H9 (cell line): ENCODE measurements around the gene AMPD2. TPM values are rescaled to one million over a fixed set of nuclear protein-coding genes. Genes with fewer than 3 reads are reported as not detected.

Experiments used
- DNase-seq: peaks from one replicate; pipeline ENCODE4 v3.0.0-alpha.2; 2017
- H2AFZ ChIP-seq: one replicate; pipeline ENCODE4 v1.6.1; 2013; ENCODE audit warnings: mild to moderate bottlenecking, low read length, control low read depth, moderate library complexity
- H2AK5ac ChIP-seq: 2 replicates; pipeline ENCODE4 v1.6.1; 2013; ENCODE audit warnings: low read length, control low read depth, mixed read lengths; ENCODE audit not compliant: insufficient read length
- H2BK120ac ChIP-seq: one replicate; pipeline ENCODE4 v1.6.1; 2013; ENCODE audit warnings: low read depth, mild to moderate bottlenecking, low read length, control low read depth, inconsistent platforms; ENCODE audit not compliant: poor library complexity, severe bottlenecking
- H2BK12ac ChIP-seq: 2 replicates; pipeline ENCODE4 v1.6.1; 2013; ENCODE audit warnings: low read length, control low read depth, mixed read lengths, low read depth; ENCODE audit not compliant: insufficient read length
- H2BK15ac ChIP-seq: 2 replicates; pipeline ENCODE4 v1.6.1; 2013; ENCODE audit warnings: low read depth, low read length, control low read depth
- H2BK20ac ChIP-seq: one replicate; pipeline ENCODE4 v1.6.1; 2013; ENCODE audit warnings: low read depth, mild to moderate bottlenecking, low read length, control low read depth, inconsistent platforms; ENCODE audit not compliant: poor library complexity, severe bottlenecking
- H2BK5ac ChIP-seq: 2 replicates; pipeline ENCODE4 v1.6.1; 2013; ENCODE audit warnings: low read length, control low read depth, mixed read lengths; ENCODE audit not compliant: insufficient read length
- H3K14ac ChIP-seq: 2 replicates; pipeline ENCODE4 v1.6.1; 2013; ENCODE audit warnings: low read length, control low read depth; ENCODE audit not compliant: insufficient read depth
- H3K18ac ChIP-seq: 2 replicates; pipeline ENCODE4 v1.6.1; 2013; ENCODE audit warnings: low read depth, mild to moderate bottlenecking, mixed read lengths, low read length, control low read depth; ENCODE audit not compliant: insufficient read length
- H3K23ac ChIP-seq: 2 replicates; pipeline ENCODE4 v1.6.1; 2013; ENCODE audit warnings: low read length, control low read depth, mixed read lengths, low read depth; ENCODE audit not compliant: insufficient read length
- H3K23me2 ChIP-seq: 2 replicates; pipeline ENCODE4 v1.6.1; 2013; ENCODE audit warnings: low read depth, mild to moderate bottlenecking, mixed read lengths, low read length, control low read depth; ENCODE audit not compliant: insufficient read length, poor library complexity, severe bottlenecking
- H3K27ac ChIP-seq: 2 replicates; pipeline ENCODE4 v1.5.1; 2013; ENCODE audit warnings: low read length, control low read depth, mixed read lengths, low read depth; ENCODE audit not compliant: insufficient read length
- H3K27me3 ChIP-seq: 2 replicates; pipeline ENCODE4 v1.6.1; 2013; ENCODE audit warnings: low read length, control low read depth, inconsistent platforms; ENCODE audit not compliant: insufficient read depth
- H3K4ac ChIP-seq: 2 replicates; pipeline ENCODE4 v1.6.1; 2013; ENCODE audit warnings: low read depth, mild to moderate bottlenecking, control low read depth, inconsistent platforms, low read length, moderate library complexity
- H3K4me1 ChIP-seq: 2 replicates; pipeline ENCODE4 v1.6.1; 2013; ENCODE audit warnings: low read length, control low read depth, inconsistent platforms; ENCODE audit not compliant: insufficient read depth
- H3K4me2 ChIP-seq: 2 replicates; pipeline ENCODE4 v1.6.1; 2013; ENCODE audit warnings: low read length, control low read depth, mixed read lengths; ENCODE audit not compliant: insufficient read length, insufficient read depth
- H3K56ac ChIP-seq: 2 replicates; pipeline ENCODE4 v1.6.1; 2013; ENCODE audit warnings: low read depth, mild to moderate bottlenecking, mixed read lengths, low read length, control low read depth; ENCODE audit not compliant: insufficient read length
- H3K79me1 ChIP-seq: 2 replicates; pipeline ENCODE4 v1.6.1; 2013; ENCODE audit warnings: low read depth, mild to moderate bottlenecking, moderate library complexity, low read length, control low read depth, inconsistent platforms; ENCODE audit not compliant: insufficient read depth, poor library complexity, severe bottlenecking
- H3K79me2 ChIP-seq: 2 replicates; pipeline ENCODE4 v1.6.1; 2013; ENCODE audit warnings: low read length, control low read depth, inconsistent platforms; ENCODE audit not compliant: insufficient read depth
- H3K9ac ChIP-seq: 2 replicates; pipeline ENCODE4 v1.6.1; 2013; ENCODE audit warnings: low read length, control low read depth, mixed read lengths; ENCODE audit not compliant: insufficient read length; ENCODE audit errors: extremely low read depth
- H3K9me3 ChIP-seq: one replicate; pipeline ENCODE4 v1.6.1; 2013; ENCODE audit warnings: low read depth, low read length, inconsistent platforms; ENCODE audit not compliant: control insufficient read depth
- H3T11ph ChIP-seq: one replicate; pipeline ENCODE4 v1.6.1; 2013; ENCODE audit warnings: mild to moderate bottlenecking, low read length, control low read depth, inconsistent platforms
- H4K20me1 ChIP-seq: one replicate; pipeline ENCODE4 v1.6.1; 2013; ENCODE audit not compliant: control insufficient read depth, insufficient read length, insufficient read depth
- H4K5ac ChIP-seq: 2 replicates; pipeline ENCODE4 v1.6.1; 2013; ENCODE audit warnings: low read depth, mild to moderate bottlenecking, mixed read lengths, low read length, control low read depth; ENCODE audit not compliant: insufficient read length
- H4K8ac ChIP-seq: replicated peaks from 2 replicates; pipeline ENCODE4 v1.6.1; 2013; ENCODE audit warnings: low read length, control low read depth, mixed read lengths, low read depth; ENCODE audit not compliant: insufficient read length
- H4K91ac ChIP-seq: 2 replicates; pipeline ENCODE4 v1.6.1; 2013; ENCODE audit warnings: low read depth, mild to moderate bottlenecking, moderate library complexity, mixed read lengths, low read length, control low read depth; ENCODE audit not compliant: insufficient read length
- H3K27ac Mint-ChIP-seq, 3 experiments: 2 replicates in 2 of 3; 3 replicates in 1 of 3; pipeline ENCODE4 v1.8.0; 2020 to 2021; ENCODE audit warnings: mixed read lengths in 3 of 3, mild to moderate bottlenecking in 1 of 3, moderate library complexity in 1 of 3
- H3K27me3 Mint-ChIP-seq: 2 replicates; pipeline ENCODE4 v1.8.0; 2021; ENCODE audit warnings: low read depth, mild to moderate bottlenecking, moderate library complexity, mixed read lengths
- H3K36me3 Mint-ChIP-seq, 3 experiments: 2 replicates in 2 of 3; 3 replicates in 1 of 3; pipeline ENCODE4 v1.8.0; 2020 to 2021; ENCODE audit warnings: low read depth in 3 of 3, mixed read lengths in 3 of 3; ENCODE audit not compliant: insufficient read depth in 1 of 3
- H3K4me1 Mint-ChIP-seq, 2 experiments: 2 replicates each; pipeline ENCODE4 v1.8.0; 2020; ENCODE audit warnings: mixed read lengths in 2 of 2
- H3K4me3 Mint-ChIP-seq, 2 experiments: 2 replicates in 1 of 2; 3 replicates in 1 of 2; pipeline ENCODE4 v1.8.0; 2020 to 2021; ENCODE audit warnings: mild to moderate bottlenecking in 2 of 2, mixed read lengths in 2 of 2, moderate library complexity in 1 of 2
- H3K9me3 Mint-ChIP-seq, 2 experiments: 2 replicates in 1 of 2; 3 replicates in 1 of 2; pipeline ENCODE4 v1.8.0; 2020; ENCODE audit warnings: mild to moderate bottlenecking in 2 of 2, mixed read lengths in 2 of 2, moderate library complexity in 1 of 2
- CTCF ChIP-seq: fragments of 200-600 bp; sonication (generic); conservative IDR thresholded peaks from 3 replicates; pipeline ENCODE4 v1.8.0; 2021; ENCODE audit warnings: antibody characterized with exemption, mild to moderate bottlenecking
- WGBS: extraction: QIAGEN DNeasy Blood & Tissue Kit; methylation state at CpG from one replicate; pipeline ENCODE4 v1.1.7; 2013; ENCODE audit warnings: missing lambda C conversion rate, low lambda C conversion rate, mixed read lengths; ENCODE audit not compliant: insufficient read length; ENCODE audit errors: extremely low coverage; 5-methylcytosine and 5-hydroxymethylcytosine counted together
- total RNA-seq: library from RNA; stranded (reverse); gene quantifications from 2 replicates; pipeline ENCODE4 v1.2.1, GENCODE V29; 2021

The AMPD2 gene
- total RNA-seq, 1 experiment from 2014 or later: 65.1 TPM

DNA sequence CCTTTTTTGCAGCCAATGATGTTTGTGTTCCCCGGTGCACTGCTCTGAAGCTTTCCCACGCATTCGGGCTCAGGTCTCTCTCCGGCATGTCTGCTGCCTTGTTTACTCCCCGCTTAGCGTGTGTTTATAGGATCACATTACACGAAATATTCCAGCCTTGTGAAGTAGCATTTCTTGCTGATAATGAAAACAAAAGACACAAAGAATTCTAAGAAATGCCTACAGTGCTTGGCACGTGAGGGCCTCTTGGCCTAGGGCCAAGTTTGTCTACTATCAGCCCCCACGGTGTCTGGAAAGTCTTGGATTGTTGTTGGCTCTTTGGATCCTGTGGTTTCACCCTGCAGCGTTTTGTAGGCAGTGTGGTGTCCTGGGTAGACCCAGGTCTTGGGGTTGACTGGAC is 25.0 kb downstream of the AMPD2 start:
- Histone ChIP-seq H2BK12ac (no peak overlapping the region), H3K23ac (no peak overlapping the region), H3K4me1 (no peaks in the 10 kb centered on the region), H3K56ac (no peak overlapping the region), H3K27ac (no peak overlapping the region), H3K27me3 (no peaks in the 10 kb centered on the region), H4K5ac (no peak overlapping the region), H3K14ac (no peak overlapping the region), H2BK15ac (no peak overlapping the region), H3K79me1 (no peaks in the 10 kb centered on the region), H2BK5ac (no peak overlapping the region), H2BK120ac (no peak overlapping the region), H2AFZ (no peak overlapping the region), H3K79me2 (no peaks in the 10 kb centered on the region), H2BK20ac (no peak overlapping the region), H4K20me1 (no peaks in the 10 kb centered on the region), H4K8ac (no peak overlapping the region), H3K9ac (no peak overlapping the region), H3K23me2 (no peaks in the 10 kb centered on the region), H3K4ac (no peak overlapping the region), H3T11ph (no peak overlapping the region), H3K4me2 (no peak overlapping the region), H3K18ac (no peak overlapping the region), H3K9me3 (no peaks in the 10 kb centered on the region), H4K91ac (no peak overlapping the region), H2AK5ac (no peak overlapping the region)
- no peak overlapping the region for H3K27ac Mint-ChIP-seq
- H3K9me3 Mint-ChIP-seq: peaks cover 5 to 13% of the 10 kb centered on the region in 2 experiments
- H3K4me3 Mint-ChIP-seq: no peak overlapping the region
- H3K36me3 Mint-ChIP-seq: no peaks in the 10 kb centered on the region; a peak in 2 of 7 replicates
- WGBS: no CpG with 5 or more reads among the region's 10 CpGs
- H3K4me1 Mint-ChIP-seq: peaks cover 11 to 14% of the 10 kb centered on the region in 2 experiments
- TF ChIP-seq CTCF: no peak
- peaks cover 15% of the 10 kb centered on the region for H3K27me3 Mint-ChIP-seq
- DNase-seq: no peak
